Mucosa of rectum (tissue), 2 donors: ENCODE data around the gene OR6K3.
"Not testable (repeated sequence)": the region's sequence is repeated elsewhere in the genome, so short reads cannot be mapped to it uniquely, and the experiment has no call there.

Source experiments
- H3K27ac ChIP-seq, 2 donors: one replicate each; pipeline ENCODE4 v1.7.0; 2013; ENCODE audit warnings: inconsistent platforms in 2 of 2, low read depth in 2 of 2, low read length in 2 of 2
- H3K27me3 ChIP-seq, 2 donors: one replicate each; pipeline ENCODE4 v1.7.0; 2013; ENCODE audit warnings: low read length in 2 of 2; ENCODE audit not compliant: control insufficient read depth in 2 of 2, insufficient read depth in 2 of 2
- H3K36me3 ChIP-seq, 2 donors: one replicate each; pipeline ENCODE4 v1.7.0; 2013; ENCODE audit warnings: low read length in 2 of 2; ENCODE audit not compliant: control insufficient read depth in 2 of 2, insufficient read depth in 2 of 2
- H3K4me1 ChIP-seq, 2 donors: one replicate each; pipeline ENCODE4 v1.7.0; 2013; ENCODE audit warnings: low read length in 2 of 2, mild to moderate bottlenecking in 1 of 2; ENCODE audit not compliant: control insufficient read depth in 2 of 2, insufficient read depth in 2 of 2
- H3K4me3 ChIP-seq, 2 donors: one replicate each; pipeline ENCODE4 v1.7.0; 2013; ENCODE audit warnings: low read length in 2 of 2
- H3K9ac ChIP-seq, 2 donors: one replicate each; pipeline ENCODE4 v1.7.0; 2013; ENCODE audit warnings: low read length in 2 of 2, low read depth in 1 of 2, mild to moderate bottlenecking in 1 of 2
- H3K9me3 ChIP-seq, 2 donors: one replicate each; pipeline ENCODE4 v1.7.0; 2013; ENCODE audit warnings: low read length in 2 of 2; ENCODE audit not compliant: control insufficient read depth in 2 of 2
- donor health status: healthy.
- donor health status: Normal muscosa, but diverticular disease.

The OR6K3 gene

DNA sequence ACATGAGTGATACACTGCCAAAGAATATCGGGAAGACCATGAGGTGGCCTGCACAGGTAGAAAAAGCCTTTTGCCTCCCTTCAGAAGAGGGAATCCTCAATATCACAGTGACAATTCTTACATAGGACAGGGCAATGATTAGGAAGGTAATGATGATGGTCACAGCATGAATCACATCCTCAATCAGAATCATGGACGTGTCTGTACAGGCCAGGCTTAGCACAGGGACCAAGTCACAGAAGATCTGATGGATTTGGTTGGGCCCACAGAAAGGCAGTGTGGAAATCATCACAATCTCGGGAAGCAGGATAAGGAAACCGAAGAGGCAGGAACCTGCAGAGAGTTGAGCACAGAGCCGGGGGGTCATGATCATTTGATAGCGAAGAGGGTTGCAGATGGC, 3.2 kb downstream of the OR6K3 start:
- Histone ChIP-seq H3K9ac (no peak overlapping the region), H3K36me3 (no peaks in the 10 kb centered on the region), H3K9me3 (peaks cover 0 to 3% of the 10 kb centered on the region in 2 donors)

DNA sequence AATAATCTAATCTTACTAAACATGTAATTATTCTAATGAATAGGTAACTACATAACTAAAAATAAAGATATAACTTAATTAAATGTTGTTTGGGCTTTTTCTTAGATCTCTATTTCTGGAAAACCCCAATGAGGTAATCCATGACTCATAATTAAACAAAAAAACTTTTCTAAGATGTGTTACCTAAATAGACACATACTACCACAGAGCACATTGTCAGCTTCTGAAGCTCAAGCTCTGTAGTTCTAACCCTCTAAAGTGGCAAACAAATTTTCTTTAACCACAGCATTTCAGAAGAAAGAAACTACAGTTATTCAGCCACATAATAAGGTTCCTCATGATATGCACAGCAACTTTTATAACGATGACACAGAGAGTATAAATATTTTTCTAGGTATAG, 4.2 kb downstream of the OR6K3 start:
- Histone ChIP-seq H3K4me3 (no peak overlapping the region), H3K9me3 (peaks cover 0 to 3% of the 10 kb centered on the region in 2 donors), H3K4me1 (no peaks in the 10 kb centered on the region), H3K9ac (no peak overlapping the region), H3K36me3 (no peaks in the 10 kb centered on the region), H3K27me3 (no peaks in the 10 kb centered on the region), H3K27ac (no peak overlapping the region)

More for the DNA sequence above, 3.2 kb downstream of the OR6K3 start:
- Histone ChIP-seq H3K4me1 (no peaks in the 10 kb centered on the region), H3K4me3 (no peak overlapping the region), H3K27ac (no peak overlapping the region), H3K27me3 (no peaks in the 10 kb centered on the region)

DNA sequence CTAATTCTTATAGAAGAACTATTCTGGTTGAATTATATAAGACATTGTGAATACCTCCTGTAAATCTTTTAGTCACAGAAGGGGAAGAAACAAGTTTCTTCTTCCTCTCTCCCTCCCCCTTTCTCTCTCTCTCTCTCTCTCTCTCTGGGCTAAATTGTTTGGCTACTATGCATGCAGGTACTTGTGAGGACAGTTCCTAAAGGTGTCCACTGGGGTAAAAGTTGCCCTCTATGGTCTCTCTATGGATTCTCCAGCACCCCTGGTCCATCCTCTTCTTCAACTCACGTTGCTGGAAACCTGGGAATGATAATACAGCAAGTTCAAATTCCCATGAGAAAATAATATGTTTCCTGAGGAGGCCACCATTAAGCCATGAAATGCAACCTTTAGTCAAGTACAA, 5.8 kb downstream of the OR6K3 start:
- Histone ChIP-seq H3K27me3 (no peaks in the 10 kb centered on the region), H3K9ac (no peak overlapping the region), H3K4me3 (no peak overlapping the region), H3K27ac (no peak overlapping the region), H3K9me3 (peaks cover 0 to 3% of the 10 kb centered on the region in 2 donors), H3K36me3 (no peaks in the 10 kb centered on the region), H3K4me1 (no peaks in the 10 kb centered on the region)

DNA sequence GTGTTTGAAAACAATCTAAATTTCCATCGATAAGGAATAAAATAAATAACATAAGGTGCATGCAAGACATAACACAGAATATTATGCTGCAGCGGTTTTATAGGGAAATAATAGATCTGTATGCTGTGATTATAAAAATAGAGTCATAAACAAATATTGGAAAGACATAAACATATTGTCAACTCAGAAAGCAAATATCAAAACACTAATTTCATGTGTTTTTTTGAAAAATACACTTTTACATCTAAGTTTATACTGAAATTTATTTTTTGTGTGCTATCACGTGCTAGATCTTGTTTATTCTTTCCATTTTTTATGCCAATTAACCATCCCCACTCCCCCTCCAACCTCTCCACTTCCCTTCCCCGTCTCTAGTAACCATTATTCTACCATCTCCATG, 9.4 kb downstream of the OR6K3 start:
- peaks cover 0 to 3% of the 10 kb centered on the region in 2 donors for H3K9me3 ChIP-seq
- H3K27me3 ChIP-seq: no peaks in the 10 kb centered on the region
- no peak overlapping the region for H3K27ac ChIP-seq
- H3K4me3 ChIP-seq: no peak overlapping the region
- H3K36me3 ChIP-seq: no peaks in the 10 kb centered on the region
- H3K9ac ChIP-seq: no peak overlapping the region
- H3K4me1 ChIP-seq: no peaks in the 10 kb centered on the region

DNA sequence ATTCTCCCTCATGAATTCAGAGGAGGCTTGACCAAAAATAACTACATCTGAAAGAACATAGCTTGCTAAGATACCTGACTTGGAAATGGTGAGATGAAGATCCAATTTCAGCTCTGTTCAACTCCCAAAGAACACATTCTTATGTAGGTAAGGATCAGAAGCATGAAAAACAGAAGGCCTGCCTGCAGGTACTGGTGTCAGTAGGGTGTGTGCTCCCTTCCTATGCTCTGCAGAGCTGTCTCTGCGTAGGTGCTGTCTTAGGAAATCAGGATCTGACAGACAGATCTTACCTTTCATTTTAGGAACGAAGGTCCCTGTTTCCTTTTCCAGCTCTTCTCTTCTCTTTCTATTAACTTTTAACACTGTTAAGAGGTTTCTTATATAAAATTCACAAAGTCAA, 14.4 kb downstream of the OR6K3 start:
- no peaks in the 10 kb centered on the region for H3K4me1 ChIP-seq
- H3K27ac ChIP-seq: no peak overlapping the region
- H3K36me3 ChIP-seq: no peaks in the 10 kb centered on the region
- H3K4me3 ChIP-seq: no peak overlapping the region
- no peak overlapping the region for H3K9ac ChIP-seq
- H3K27me3 ChIP-seq: no peaks in the 10 kb centered on the region
- no peaks in the 10 kb centered on the region for H3K9me3 ChIP-seq

DNA sequence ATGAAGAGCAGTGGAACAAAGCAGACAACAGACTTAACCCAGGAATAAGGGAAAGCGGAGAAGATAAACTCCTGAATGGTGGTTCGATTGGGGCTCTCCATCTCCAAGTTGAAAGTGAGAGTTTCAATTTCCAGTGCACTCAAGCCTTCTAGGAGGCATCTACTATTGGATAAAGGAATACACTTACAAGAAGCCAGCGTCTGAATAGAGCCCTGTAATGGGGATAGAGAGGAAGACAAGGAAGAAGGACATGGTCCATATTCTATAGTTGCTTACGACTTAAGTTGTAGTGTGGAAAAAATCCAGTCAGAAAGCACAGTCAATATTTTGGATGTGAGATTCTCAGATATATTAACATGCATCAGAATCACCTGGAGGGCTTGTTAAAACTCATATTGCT, 20.0 kb downstream of the OR6K3 start, which contains the start of gene OR6K2:
Gene OR6K2, minus strand, starts transcription at position 101 of the 400 bp plus-strand sequence. Its CDS starts 0 bp downstream, at position 101.
- Histone ChIP-seq H3K27ac (no peak within 1 kb of the TSS), H3K36me3 (no peaks in the 10 kb centered on the region), H3K4me1 (no peaks in the 10 kb centered on the region), H3K9ac (no peak within 1 kb of the TSS), H3K4me3 (no peak within 1 kb of the TSS), H3K27me3 (no peaks in the 10 kb centered on the region), H3K9me3 (no peaks in the 10 kb centered on the region)

DNA sequence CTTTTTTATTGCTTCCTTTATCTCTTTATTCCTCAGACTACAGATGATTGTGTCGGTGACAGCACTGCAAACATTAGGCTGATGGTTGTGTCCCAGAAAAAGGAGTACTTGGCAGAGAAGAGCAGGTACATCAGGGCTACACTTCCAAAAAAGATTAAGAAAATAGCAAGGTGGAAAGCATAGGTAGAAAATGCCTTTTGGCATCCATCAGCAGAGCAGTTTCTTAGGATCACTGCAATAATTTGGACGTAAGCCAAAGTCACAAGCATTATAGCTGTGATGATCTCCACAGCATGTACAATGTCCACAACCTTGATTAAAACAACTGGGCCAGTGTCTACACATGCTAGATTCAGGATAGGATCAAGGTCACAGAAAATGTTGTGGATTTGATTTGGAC, 25.9 kb downstream of the OR6K3 start:
- no peak overlapping the region for H3K4me3 ChIP-seq
- H3K36me3 ChIP-seq: no peaks in the 10 kb centered on the region
- no peaks in the 10 kb centered on the region for H3K27me3 ChIP-seq
- no peaks in the 10 kb centered on the region for H3K9me3 ChIP-seq
- no peak overlapping the region for H3K9ac ChIP-seq
- no peaks in the 10 kb centered on the region for H3K4me1 ChIP-seq
- H3K27ac ChIP-seq: no peak overlapping the region

DNA sequence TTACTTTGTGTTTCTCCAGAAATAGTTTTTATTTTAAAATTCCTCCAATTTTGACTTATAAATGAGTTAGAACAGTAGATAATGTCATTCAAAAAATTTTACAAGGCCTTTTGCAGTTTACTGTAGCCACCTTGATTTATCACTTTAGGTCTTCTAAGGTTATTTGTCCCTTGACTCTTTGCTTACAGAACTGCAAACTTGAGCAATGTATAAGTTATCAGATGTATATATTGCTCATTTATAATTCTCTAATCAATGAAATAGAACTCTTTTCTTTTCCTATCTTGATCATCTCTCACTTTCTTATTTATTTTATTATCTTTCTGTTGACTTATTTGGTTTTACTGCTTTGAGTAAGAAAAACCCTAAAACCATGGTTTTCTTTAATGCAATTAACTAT, 28.2 kb downstream of the OR6K3 start:
- H3K36me3 ChIP-seq: no peaks in the 10 kb centered on the region
- no peak overlapping the region for H3K27ac ChIP-seq
- H3K9ac ChIP-seq: no peak overlapping the region
- H3K4me3 ChIP-seq: no peak overlapping the region
- H3K27me3 ChIP-seq: no peaks in the 10 kb centered on the region
- no peaks in the 10 kb centered on the region for H3K9me3 ChIP-seq
- H3K4me1 ChIP-seq: no peaks in the 10 kb centered on the region

DNA sequence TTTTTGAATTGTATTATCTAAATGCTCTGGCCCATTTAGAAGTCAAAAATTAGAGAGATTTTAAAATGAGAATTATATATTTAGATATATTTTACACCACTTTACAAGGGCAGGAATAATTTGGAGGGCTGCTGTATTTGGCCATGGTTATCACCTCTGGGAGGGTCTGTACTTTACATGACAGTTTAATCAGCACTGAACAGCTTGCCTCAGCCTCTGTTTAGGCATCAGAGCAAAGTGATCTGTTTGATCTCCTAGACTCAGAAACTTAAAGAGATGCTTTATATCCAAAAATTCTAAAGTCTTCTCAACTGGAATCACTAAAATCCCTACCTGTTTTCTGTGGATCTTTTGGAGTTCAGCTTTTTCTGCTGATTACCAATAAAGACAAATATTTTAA, 28.6 kb downstream of the OR6K3 start:
- Histone ChIP-seq H3K9ac (no peak overlapping the region), H3K4me1 (no peaks in the 10 kb centered on the region), H3K27ac (no peak overlapping the region), H3K27me3 (no peaks in the 10 kb centered on the region), H3K4me3 (no peak overlapping the region), H3K9me3 (no peaks in the 10 kb centered on the region), H3K36me3 (no peaks in the 10 kb centered on the region)

DNA sequence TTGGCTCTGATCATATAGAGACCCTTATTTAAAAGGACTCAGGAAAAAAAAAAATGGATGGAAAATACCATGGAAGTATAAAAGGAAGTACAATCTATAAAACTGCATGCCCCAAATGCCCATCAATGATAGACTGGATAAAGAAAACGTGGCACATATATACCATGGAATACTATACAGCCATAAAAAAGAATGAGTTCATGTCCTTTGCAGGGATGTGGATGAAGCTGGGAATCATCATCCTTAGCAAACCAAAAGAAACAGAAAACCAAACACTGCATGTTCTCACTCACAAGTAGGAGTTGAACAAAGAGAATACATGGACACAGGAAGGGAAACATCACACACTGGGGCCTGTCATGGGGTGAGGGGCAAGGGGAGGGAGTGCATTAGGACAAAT, 29.4 kb downstream of the OR6K3 start:
- H3K27ac ChIP-seq, H3K27me3 ChIP-seq, H3K9me3 ChIP-seq, H3K4me1 ChIP-seq, H3K4me3 ChIP-seq, H3K9ac ChIP-seq, H3K36me3 ChIP-seq: not testable (repeated sequence)

DNA sequence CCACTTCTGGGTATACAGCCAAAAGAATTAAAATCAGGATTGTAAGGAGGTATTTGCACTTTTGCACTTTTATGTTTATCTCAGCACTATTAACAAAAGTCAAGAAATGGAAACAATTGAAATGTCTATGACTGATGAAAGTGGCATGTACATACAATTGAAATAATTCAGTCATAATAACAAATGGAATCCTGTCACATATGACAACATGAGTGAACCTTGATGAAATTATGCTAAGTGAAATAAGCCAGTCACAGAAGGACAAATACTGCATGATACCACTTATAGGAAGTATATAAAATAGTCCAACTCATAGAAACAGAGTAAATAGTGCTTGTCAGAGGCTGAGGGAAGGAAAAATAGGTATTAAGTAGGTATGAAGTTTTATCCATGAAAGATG, 30.6 kb downstream of the OR6K3 start:
- no peaks in the 10 kb centered on the region for H3K4me1 ChIP-seq
- H3K27me3 ChIP-seq: no peaks in the 10 kb centered on the region
- no peaks in the 10 kb centered on the region for H3K36me3 ChIP-seq
- H3K9me3 ChIP-seq: no peaks in the 10 kb centered on the region
- H3K9ac ChIP-seq: no peak overlapping the region
- H3K27ac ChIP-seq: no peak overlapping the region
- no peak overlapping the region for H3K4me3 ChIP-seq
